Activated T-helper 2 cell treated with anti-CD3 and anti-CD28 coated beads, Interferon-gamma antibody, Interleukin-2, Interleukin-4, amounts not matched to agents 10 μg/mL and 5 μg/mL and 100 μg/mL, durations not matched to agents 14 hours and 24 hours and 36 hours (primary cell): ENCODE measurements around the gene ADARB1. TPM values are rescaled to one million over a fixed set of nuclear protein-coding genes. Genes with fewer than 3 reads are reported as not detected.

Source experiments
- DNase-seq: peaks from one replicate; pipeline ENCODE4 v3.0.0; 2021; ENCODE audit warnings: low spot score
- H3K27ac Mint-ChIP-seq: one replicate; pipeline ENCODE4 v1.8.0; 2021; ENCODE audit warnings: mixed read lengths
- H3K27me3 Mint-ChIP-seq: one replicate; pipeline ENCODE4 v1.8.0; 2021; ENCODE audit warnings: low read depth, mixed read lengths
- H3K36me3 Mint-ChIP-seq: one replicate; pipeline ENCODE4 v1.8.0; 2021; ENCODE audit warnings: low read depth, mixed read lengths
- H3K4me1 Mint-ChIP-seq: one replicate; pipeline ENCODE4 v1.8.0; 2021; ENCODE audit warnings: low read depth, mixed read lengths
- H3K4me3 Mint-ChIP-seq: one replicate; pipeline ENCODE4 v1.8.0; 2021; ENCODE audit warnings: low read depth, mild to moderate bottlenecking, moderate library complexity, mixed read lengths
- H3K9me3 Mint-ChIP-seq: one replicate; pipeline ENCODE4 v1.8.0; 2021; ENCODE audit warnings: mixed read lengths
- intact Hi-C: fragments of 100-400 bp; cut with micrococcal nuclease; formaldehyde crosslinking; loops from one replicate; pipeline ENCODE4 v1.15.1; 2023
- total RNA-seq: library from RNA; stranded (reverse); gene quantifications from 2 replicates; pipeline ENCODE4 v1.2.3, GENCODE V29; 2022

ADARB1 gene
- total RNA-seq, 1 donor from 2014 or later = 25.8 TPM

- intact Hi-C loops = loop anchor here (5.0 to 10.0 kb wide), 2 partner anchors 132 to 660 kb away; partner anchors contain the start of gene POFUT2
- Mint-ChIP-seq H3K4me3 (no peak overlapping the region), H3K27ac (no peak overlapping the region)
These were observed 80.4 kb downstream of the ADARB1 start for GRCh38 chr21:45154511-45155508.

GRCh38 chr21:45155910-45156309 is 81.5 kb downstream of the ADARB1 start:
- H3K27ac Mint-ChIP-seq = no peak overlapping the region
- intact Hi-C loops = loop anchor here (10.0 kb wide), 1 partner anchor 659 kb away; no protein-coding TSS in a partner anchor
- H3K27me3 Mint-ChIP-seq = no peaks in the 10 kb centered on the region
- H3K36me3 Mint-ChIP-seq = peaks cover 29% of the 10 kb centered on the region
- H3K4me1 Mint-ChIP-seq = peaks cover 35% of the 10 kb centered on the region
- no peak overlapping the region for H3K4me3 Mint-ChIP-seq
- DNase-seq = no peak
- peaks cover 8% of the 10 kb centered on the region for H3K9me3 Mint-ChIP-seq

More at GRCh38 chr21:45154511-45155508, 80.4 kb downstream of the ADARB1 start:
- Mint-ChIP-seq H3K36me3 (peaks cover 29% of the 10 kb centered on the region), H3K9me3 (peaks cover 8% of the 10 kb centered on the region), H3K27me3 (no peaks in the 10 kb centered on the region), H3K4me1 (peaks cover 38% of the 10 kb centered on the region)
- DNase-seq = peak; percentile 47

- Mint-ChIP-seq H3K4me1 (peaks cover 32% of the 10 kb centered on the region), H3K4me3 (no peak overlapping the region), H3K9me3 (peaks cover 8% of the 10 kb centered on the region), H3K36me3 (peaks cover 29% of the 10 kb centered on the region), H3K27me3 (no peaks in the 10 kb centered on the region), H3K27ac (no peak overlapping the region)
- intact Hi-C loops = loop anchor here (10.0 kb wide), 1 partner anchor 658 kb away; no protein-coding TSS in a partner anchor
- no peak for DNase-seq
These were observed 82.1 kb downstream of the ADARB1 start for GRCh38 chr21:45156459-45156858.

- intact Hi-C loops = loop anchor here (10.0 kb wide), 1 partner anchor 657 kb away; no protein-coding TSS in a partner anchor
- Mint-ChIP-seq H3K27me3 (no peaks in the 10 kb centered on the region), H3K4me1 (peaks cover 19% of the 10 kb centered on the region), H3K36me3 (peaks cover 27% of the 10 kb centered on the region), H3K9me3 (peaks cover 8% of the 10 kb centered on the region), H3K27ac (no peak overlapping the region), H3K4me3 (no peak overlapping the region)
- no peak for DNase-seq
These were observed 83.6 kb downstream of the ADARB1 start for GRCh38 chr21:45157932-45158331.

GRCh38 chr21:45158491-45159423 is 84.4 kb downstream of the ADARB1 start:
- H3K36me3 Mint-ChIP-seq = peaks cover 27% of the 10 kb centered on the region
- H3K9me3 Mint-ChIP-seq = peaks cover 8% of the 10 kb centered on the region
- no peak for DNase-seq
- H3K27me3 Mint-ChIP-seq = no peaks in the 10 kb centered on the region
- H3K27ac Mint-ChIP-seq = no peak overlapping the region
- intact Hi-C loops = loop anchor here (10.0 kb wide), 1 partner anchor 656 kb away; no protein-coding TSS in a partner anchor
- H3K4me3 Mint-ChIP-seq = no peak overlapping the region
- peaks cover 12% of the 10 kb centered on the region for H3K4me1 Mint-ChIP-seq

GRCh38 chr21:45160198-45160597 is 85.8 kb downstream of the ADARB1 start:
- Mint-ChIP-seq H3K4me3 (no peak overlapping the region), H3K4me1 (peaks cover 2% of the 10 kb centered on the region), H3K9me3 (peaks cover 8% of the 10 kb centered on the region), H3K27me3 (no peaks in the 10 kb centered on the region), H3K27ac (no peak overlapping the region), H3K36me3 (peaks cover 22% of the 10 kb centered on the region)
- intact Hi-C loops = no loop called here
- no peak for DNase-seq

- Mint-ChIP-seq H3K9me3 (peaks cover 3% of the 10 kb centered on the region), H3K27me3 (no peaks in the 10 kb centered on the region), H3K4me3 (no peak overlapping the region), H3K36me3 (peaks cover 14% of the 10 kb centered on the region), H3K27ac (no peak overlapping the region), H3K4me1 (no peaks in the 10 kb centered on the region)
- DNase-seq = no peak
- intact Hi-C loops = no loop called here
These were observed 86.9 kb downstream of the ADARB1 start for GRCh38 chr21:45161038-45161945.

GRCh38 chr21:45162115-45162514 is 87.7 kb downstream of the ADARB1 start:
- no peak for DNase-seq
- Mint-ChIP-seq H3K27ac (no peak overlapping the region), H3K27me3 (no peaks in the 10 kb centered on the region), H3K9me3 (no peaks in the 10 kb centered on the region), H3K4me3 (no peak overlapping the region), H3K36me3 (peaks cover 7% of the 10 kb centered on the region), H3K4me1 (no peaks in the 10 kb centered on the region)
- intact Hi-C loops = no loop called here

GRCh38 chr21:45162809-45163208 is 88.4 kb downstream of the ADARB1 start:
- Mint-ChIP-seq H3K4me1 (no peaks in the 10 kb centered on the region), H3K27ac (no peak overlapping the region), H3K36me3 (peaks cover 4% of the 10 kb centered on the region), H3K27me3 (no peaks in the 10 kb centered on the region), H3K4me3 (no peak overlapping the region), H3K9me3 (no peaks in the 10 kb centered on the region)
- DNase-seq = no peak
- intact Hi-C loops = no loop called here

GRCh38 chr21:45163413-45164123 is 89.2 kb downstream of the ADARB1 start:
- Mint-ChIP-seq H3K27me3 (no peaks in the 10 kb centered on the region), H3K27ac (no peak overlapping the region), H3K9me3 (no peaks in the 10 kb centered on the region), H3K36me3 (peaks cover 4% of the 10 kb centered on the region), H3K4me3 (no peak overlapping the region), H3K4me1 (peaks cover 2% of the 10 kb centered on the region)
- intact Hi-C loops = no loop called here
- no peak for DNase-seq

GRCh38 chr21:45164124-45164511 is 89.7 kb downstream of the ADARB1 start:
- no peak for DNase-seq
- no peaks in the 10 kb centered on the region for H3K27me3 Mint-ChIP-seq
- H3K4me1 Mint-ChIP-seq = peaks cover 7% of the 10 kb centered on the region
- peaks cover 4% of the 10 kb centered on the region for H3K36me3 Mint-ChIP-seq
- intact Hi-C loops = no loop called here
- H3K4me3 Mint-ChIP-seq = no peak overlapping the region
- no peak overlapping the region for H3K27ac Mint-ChIP-seq
- H3K9me3 Mint-ChIP-seq = no peaks in the 10 kb centered on the region
